Measurements from ENCODE around the gene SIN3A.
A peak's percentile ranks its signal among the peaks of the same experiment; 100 is the strongest.
"Not testable (repeated sequence)": the region's sequence is repeated elsewhere in the genome, so short reads cannot be mapped to it uniquely, and the experiment has no call there.

The SIN3A gene

DNA sequence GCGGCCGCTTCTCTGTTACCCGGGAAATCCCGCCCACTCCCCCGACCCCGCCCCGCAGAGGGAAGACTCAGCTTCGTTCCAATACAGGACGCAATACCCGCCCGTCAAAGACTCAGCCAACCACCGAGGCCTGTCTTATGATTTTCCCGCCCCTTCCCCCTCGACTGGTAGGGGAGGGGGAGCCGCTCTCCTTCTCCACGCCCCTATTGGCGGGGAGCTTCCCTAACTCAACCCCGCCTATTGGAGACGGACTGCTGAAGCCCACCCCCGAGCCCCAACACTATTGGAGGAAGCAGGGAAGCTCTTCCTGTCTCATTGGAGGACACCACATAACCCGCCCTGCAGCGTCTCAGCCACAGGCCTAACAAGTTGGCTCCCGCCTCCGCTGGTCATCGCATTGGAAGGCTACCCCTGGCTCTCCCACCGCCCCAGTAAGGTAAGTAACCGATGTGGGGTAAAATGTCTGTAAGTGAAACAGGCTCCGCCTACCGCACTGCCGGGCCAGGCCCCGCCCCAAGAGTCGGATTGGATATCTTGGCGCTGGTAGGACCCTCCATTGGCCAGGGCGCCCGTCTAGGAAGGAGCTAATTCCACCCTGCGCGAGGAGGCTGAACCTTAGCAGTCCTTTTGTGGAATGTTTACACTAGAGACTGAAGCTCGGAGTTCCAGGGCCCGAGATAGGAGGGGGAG is at the start of gene SIN3A:
Gene SIN3A (minus strand): TSS at position 17 of the 690 bp plus-strand sequence. CDS start 21,315 bp downstream, outside the sequence.
- peak; percentile 99 for DNase-seq

DNA sequence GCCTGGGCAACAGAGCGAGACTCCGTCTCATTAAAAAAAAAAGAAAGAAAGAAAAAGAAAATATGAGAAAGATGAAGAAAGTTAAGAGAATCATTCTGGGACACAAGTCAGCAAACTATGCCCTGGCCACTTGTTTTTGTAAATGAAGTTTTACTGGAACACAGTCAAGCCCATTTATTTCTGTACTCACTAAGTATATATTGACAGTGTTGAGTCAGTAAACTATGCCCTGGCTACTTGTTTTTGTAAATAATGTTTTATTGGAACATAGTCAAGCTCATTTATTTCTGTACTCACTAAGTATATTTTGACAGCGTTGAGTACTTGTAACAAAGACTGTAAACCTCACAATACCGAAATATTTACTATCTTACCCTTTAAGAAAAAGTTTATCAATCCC is 42.2 kb upstream of the SIN3A start:
- DNase-seq = no peak

DNA sequence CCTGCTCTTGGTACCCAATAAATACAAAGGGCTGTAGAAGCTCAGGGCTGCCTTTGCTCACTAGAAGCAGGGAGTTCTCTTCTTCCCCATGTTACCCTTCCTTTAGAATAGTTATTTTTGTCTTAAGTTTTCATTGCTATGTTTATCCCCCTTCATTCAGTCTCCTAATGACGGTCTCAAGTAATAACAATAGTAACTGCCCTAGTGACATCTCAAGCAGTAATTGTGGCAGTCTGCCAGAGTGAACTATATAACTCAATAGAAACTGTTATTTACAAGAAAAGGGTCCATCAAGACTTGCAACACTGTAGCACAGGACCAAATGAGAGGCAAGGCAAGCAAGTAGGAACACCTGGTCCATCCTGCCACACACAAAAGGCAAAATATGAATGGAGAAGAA is 32.5 kb upstream of the SIN3A start:
- DNase-seq = no peak

GRCh38 chr15:75483556-75483955 is 32.1 kb upstream of the SIN3A start:
- not testable (repeated sequence) for DNase-seq

DNA sequence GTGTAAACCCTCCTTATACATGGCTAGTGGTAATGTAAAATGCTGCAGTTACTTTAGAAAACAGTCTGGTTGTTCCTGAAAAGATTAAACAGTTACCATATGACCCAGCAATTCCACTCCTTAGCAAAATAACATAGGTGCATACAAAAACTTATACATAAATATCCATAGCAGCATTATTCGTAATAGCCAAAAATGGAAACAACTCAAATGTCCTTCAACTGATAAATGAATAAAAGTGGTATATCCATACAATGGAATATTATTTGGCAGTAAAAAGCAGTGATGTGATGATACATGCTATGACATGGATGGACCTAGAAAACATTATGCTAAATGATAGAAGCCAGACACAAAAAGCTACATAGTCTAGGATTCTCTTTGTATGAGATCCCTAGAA is 31.6 kb upstream of the SIN3A start:
- DNase-seq = no peak

- DNase-seq = not testable (repeated sequence)
Observed at GRCh38 chr15:75480463-75480862, 29.0 kb upstream of the SIN3A start.

DNA sequence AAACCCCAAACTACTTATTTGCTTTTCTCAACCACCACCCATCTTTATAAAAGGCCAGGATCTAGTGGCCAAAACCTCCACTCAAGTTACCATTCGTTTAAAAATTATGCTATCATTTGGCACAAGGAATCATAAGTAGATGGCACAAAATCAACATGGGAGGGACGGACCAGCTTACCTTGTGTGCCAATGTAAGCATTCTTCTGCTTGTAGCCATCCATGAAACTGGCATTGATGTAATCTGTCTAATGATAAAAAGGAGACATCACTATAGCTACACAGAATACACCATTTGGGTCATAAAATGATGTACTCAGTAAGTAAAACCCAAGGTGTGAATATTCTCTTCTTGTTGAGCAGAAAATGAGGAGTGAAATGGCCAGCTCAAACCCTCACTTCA is 28.2 kb upstream of the SIN3A start:
- no peak for DNase-seq

GRCh38 chr15:75477094-75477493 is 25.6 kb upstream of the SIN3A start:
- DNase-seq = not testable (repeated sequence)

- DNase-seq = no peak
Observed at GRCh38 chr15:75468913-75469598, 17.6 kb upstream of the SIN3A start.

DNA sequence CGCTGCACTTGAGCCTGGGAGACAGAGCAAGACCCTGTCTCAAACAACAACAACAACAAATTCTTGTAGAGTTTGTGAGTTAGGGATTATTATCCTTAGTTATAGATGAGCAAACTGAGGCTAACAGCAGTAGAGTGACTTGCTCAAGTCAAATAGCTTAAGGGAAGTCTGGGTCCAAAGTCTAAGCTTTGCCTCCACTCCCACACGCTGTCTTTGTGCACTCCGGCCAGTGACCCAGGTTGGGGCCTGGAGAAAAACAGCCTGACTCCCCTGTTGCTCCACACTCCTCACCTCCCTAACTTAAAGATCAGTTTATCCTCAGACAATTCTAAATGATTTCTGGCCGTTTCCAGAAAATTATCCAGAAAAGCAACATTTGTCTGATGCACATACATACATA is 9.2 kb upstream of the SIN3A start:
- DNase-seq = no peak

DNA sequence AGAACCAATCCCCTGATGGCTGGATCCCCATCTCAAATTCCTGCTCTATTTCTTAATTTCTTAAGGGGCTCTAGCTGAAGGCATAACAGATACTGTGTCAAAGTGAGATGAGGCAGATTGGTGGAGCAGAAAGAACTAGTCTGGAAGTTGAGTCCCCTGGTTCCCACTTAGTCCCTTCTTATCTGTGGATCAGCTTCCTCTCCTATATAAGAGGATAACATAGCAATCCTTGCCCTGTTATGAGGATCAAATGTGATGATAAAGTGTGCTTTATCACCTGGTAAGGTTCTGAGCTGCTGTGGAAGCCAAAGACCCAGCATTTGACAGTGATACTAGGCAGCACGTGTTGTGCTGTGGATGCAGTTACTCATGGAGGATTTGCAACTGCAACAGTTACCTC is 8.1 kb upstream of the SIN3A start:
- DNase-seq = no peak

DNA sequence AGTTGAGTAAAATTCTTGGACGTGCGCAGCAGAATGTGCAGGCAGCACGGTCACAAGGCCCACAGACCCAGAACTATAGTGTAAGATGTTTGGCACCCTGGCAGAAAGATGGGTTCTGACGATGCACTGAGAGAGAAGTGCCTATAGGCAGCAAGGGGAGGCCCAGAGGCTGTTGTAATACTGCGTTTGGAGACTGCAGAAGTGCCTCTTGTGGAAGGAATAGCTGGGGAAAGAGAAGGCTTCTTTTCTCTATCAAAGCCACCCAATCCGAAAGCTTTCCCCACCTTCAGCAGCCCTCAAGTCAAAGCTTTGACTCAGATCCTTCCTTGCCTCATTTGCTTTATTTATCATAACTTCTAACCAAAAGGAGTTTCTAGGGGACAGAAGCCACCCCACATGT is 5.2 kb upstream of the SIN3A start:
- no peak for DNase-seq

DNA sequence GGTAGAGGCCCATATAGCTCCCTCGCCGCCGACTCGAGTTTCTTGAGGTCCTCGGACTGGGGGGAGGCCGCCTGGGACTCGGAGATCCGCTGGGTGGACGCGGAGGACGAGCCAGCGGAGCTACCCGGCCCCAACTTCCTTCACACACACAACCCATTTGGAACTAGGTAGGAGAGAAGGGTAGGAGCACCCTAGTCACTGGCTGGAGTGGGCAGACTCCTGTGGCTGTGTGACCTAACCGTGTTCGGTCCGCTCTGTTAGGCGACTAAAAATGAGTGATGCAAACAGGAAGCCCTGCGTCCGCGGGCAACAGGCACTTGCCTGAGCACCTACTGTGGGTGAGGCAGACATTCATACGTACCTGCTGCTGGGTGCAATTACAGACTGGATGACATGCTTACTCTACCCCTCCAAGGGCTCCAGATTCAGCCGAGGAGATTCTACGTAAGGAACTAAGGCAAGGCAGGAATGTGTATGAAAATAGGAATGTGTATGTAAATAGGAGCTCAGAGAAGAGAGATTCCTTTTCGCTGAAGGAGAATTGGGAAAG is 4.6 kb upstream of the SIN3A start:
- no peak for DNase-seq

DNA sequence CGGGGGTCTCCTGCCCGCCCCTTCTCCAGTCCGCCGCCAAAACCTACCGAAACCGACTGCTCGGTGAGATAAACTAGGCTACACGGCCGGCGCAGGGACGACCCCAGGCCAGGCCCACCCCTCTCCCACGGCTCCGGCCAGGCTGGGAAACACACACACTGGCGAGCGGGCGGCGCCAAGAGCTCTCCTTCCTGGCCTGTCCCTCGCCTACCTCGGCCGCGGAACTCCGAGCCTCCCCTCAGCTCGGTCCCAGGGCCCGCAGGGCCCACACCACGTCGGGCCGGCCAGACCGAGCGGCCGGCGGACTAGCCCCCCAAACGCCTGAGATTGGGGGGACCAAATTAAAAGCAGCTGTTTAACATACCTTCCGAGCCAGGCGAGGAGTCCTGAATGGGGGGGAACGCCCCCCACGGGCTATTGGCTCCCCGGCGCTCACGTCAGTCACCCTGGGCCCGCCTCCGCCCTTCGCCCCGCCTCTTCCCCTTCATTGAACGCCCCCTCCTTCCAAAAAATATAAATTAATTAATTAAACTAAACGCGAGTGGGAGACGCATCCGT is 4.0 kb upstream of the SIN3A start:
- DNase-seq = peak; percentile 38

GRCh38 chr15:75454471-75455378 is 3.2 kb upstream of the SIN3A start:
- peak; percentile 53 for DNase-seq

- peak; percentile 97 for DNase-seq
Observed at GRCh38 chr15:75453703-75454470, 2.4 kb upstream of the SIN3A start.

GRCh38 chr15:75452865-75453702 is 1.6 kb upstream of the SIN3A start:
- peak; percentile 36 for DNase-seq

DNA sequence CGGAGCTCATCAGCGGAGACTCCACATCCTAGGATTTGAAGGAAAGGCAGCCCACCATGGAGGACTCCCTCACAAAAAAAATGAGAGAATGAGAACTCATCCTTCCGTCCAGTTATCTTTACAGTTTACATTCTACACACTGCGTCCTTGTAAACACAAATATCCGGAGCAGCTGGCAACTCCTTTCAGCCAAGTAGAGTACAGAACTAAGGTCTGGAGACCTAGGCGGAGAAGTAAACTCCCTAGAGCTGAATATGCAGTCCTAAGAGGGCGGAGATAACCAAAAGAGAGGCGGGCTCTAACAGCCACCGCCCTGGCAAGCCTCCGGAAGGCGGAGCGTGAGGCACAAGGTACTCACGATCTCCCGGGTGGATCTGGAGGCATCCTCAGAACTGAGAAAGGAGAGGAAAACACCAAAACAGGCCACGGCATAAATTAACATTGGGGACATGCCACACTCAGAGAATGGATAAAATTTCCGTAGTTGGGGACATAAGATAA is 924 bp upstream of the SIN3A start:
- peak; percentile 53 for DNase-seq

DNA sequence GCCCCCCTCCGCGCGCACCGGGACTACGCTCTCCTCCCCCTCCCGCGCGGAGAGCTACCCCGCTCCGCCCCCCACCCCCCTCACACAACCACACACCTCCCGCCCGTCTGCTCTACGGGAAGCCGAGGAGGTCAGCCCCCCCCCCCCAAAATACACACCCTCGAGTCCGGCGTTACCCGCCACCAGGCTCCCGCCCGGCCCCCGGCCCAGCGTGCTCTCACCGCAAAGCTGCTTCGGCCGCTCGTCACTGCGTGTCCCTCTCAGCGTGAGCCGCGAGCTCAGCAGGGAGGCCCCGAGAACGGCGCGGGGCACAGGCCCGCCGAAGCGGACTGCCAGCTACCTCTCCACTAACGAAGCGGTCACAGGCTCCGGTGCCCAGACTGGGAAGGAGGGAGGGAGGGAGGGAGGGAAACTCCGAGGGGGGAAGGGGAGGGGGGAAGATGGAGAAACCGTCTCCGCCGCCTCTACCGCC is 252 bp downstream of the SIN3A start:
- DNase-seq = no peak

- DNase-seq = peak; percentile 84
Observed at GRCh38 chr15:75450307-75451201, 936 bp downstream of the SIN3A start.
